ENCODE results near the gene FAM43A.

- TF ChIP-seq, protein P1, sequence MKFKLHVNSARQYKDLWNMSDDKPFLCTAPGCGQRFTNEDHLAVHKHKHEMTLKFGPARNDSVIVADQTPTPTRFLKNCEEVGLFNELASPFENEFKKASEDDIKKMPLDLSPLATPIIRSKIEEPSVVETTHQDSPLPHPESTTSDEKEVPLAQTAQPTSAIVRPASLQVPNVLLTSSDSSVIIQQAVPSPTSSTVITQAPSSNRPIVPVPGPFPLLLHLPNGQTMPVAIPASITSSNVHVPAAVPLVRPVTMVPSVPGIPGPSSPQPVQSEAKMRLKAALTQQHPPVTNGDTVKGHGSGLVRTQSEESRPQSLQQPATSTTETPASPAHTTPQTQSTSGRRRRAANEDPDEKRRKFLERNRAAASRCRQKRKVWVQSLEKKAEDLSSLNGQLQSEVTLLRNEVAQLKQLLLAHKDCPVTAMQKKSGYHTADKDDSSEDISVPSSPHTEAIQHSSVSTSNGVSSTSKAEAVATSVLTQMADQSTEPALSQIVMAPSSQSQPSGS (CRISPR knock-in tag; IDR thresholded peaks at IDR 0.05), result no peak
- TF ChIP-seq MAZ (CRISPR knock-in tag; conservative IDR thresholded peaks at IDR 0.05 in 1 of 2, IDR thresholded peaks at IDR 0.05 in 1 of 2), result no peak
- no peak for TF ChIP-seq ZC3H11A (IDR thresholded peaks at IDR 0.05; ENCODE audit: low read depth, low read length)
Measured at GRCh38 chr3:194702545-194702944, 16.9 kb downstream of the FAM43A start.

Data from K562 (cell line).